DND-41 (cell line): ENCODE results near the gene S100A14.

Experiments used
- ATAC-seq: fragments of 200-7000 bp; cut with Tn5 transposase; 3 replicates; pipeline ENCODE4 v1.9.1; 2021; ENCODE audit warnings: low read depth; ENCODE audit not compliant: insufficient read depth
- DNase-seq: peaks from one replicate; pipeline ENCODE4 v3.0.0-alpha.2; 2020
- H2AFZ ChIP-seq: 2 replicates; pipeline ENCODE4 v1.6.0; 2012; ENCODE audit warnings: low read depth, low read length
- H3K27ac ChIP-seq: 2 replicates; pipeline ENCODE4 v1.5.1; 2012; ENCODE audit warnings: low read length, inconsistent platforms
- H3K27me3 ChIP-seq: fragments of 200-600 bp; sonication (generic); 2 replicates; pipeline ENCODE4 v1.6.0; 2012; ENCODE audit warnings: low read length, mild to moderate bottlenecking, inconsistent platforms; ENCODE audit not compliant: insufficient read depth, poor library complexity
- H3K36me3 ChIP-seq: 2 replicates; pipeline ENCODE4 v1.5.1; 2012; ENCODE audit warnings: low read length, inconsistent platforms; ENCODE audit not compliant: insufficient read depth
- H3K4me1 ChIP-seq: 2 replicates; pipeline ENCODE4 v1.5.1; 2012; ENCODE audit warnings: mild to moderate bottlenecking, low read length; ENCODE audit not compliant: insufficient read depth
- H3K4me2 ChIP-seq: 2 replicates; pipeline ENCODE4 v1.6.0; 2012; ENCODE audit warnings: mild to moderate bottlenecking, moderate library complexity, low read length, inconsistent platforms; ENCODE audit not compliant: insufficient read depth
- H3K4me3 ChIP-seq, 2 experiments: fragments of 200-600 bp in 1 of 2; shearing (Covaris generic) in 1 of 2; 2 replicates each; pipeline ENCODE4 v1.5.1; 2012 to 2016; ENCODE audit warnings: inconsistent platforms in 2 of 2, low read length in 2 of 2, mild to moderate bottlenecking in 2 of 2, low read depth in 1 of 2, moderate library complexity in 1 of 2
- H3K79me2 ChIP-seq: 2 replicates; pipeline ENCODE4 v1.6.0; 2012; ENCODE audit warnings: low read length, inconsistent platforms; ENCODE audit not compliant: insufficient read depth
- H3K9ac ChIP-seq: 2 replicates; pipeline ENCODE4 v1.6.0; 2012; ENCODE audit warnings: low read depth, mild to moderate bottlenecking, inconsistent platforms, low read length, moderate library complexity
- H3K9me3 ChIP-seq: 2 replicates; pipeline ENCODE4 v1.5.1; 2012; ENCODE audit warnings: low read length, moderate library complexity, mild to moderate bottlenecking, inconsistent platforms; ENCODE audit not compliant: insufficient read depth, severe bottlenecking
- H4K20me1 ChIP-seq: 2 replicates; pipeline ENCODE4 v1.6.0; 2012; ENCODE audit warnings: low read length; ENCODE audit not compliant: insufficient read depth
- EZH2 ChIP-seq: IDR thresholded peaks from 3 replicates; pipeline ENCODE4 v1.6.1; 2012; ENCODE audit warnings: borderline replicate concordance, low read depth, mild to moderate bottlenecking, moderate library complexity, low read length, inconsistent platforms; ENCODE audit not compliant: severe bottlenecking
- TF ChIP-seq, protein P1 (sequence below): IDR thresholded peaks from 2 replicates; pipeline ENCODE4 v1.5.1; 2012; ENCODE audit warnings: borderline replicate concordance, low read length, moderate library complexity, mild to moderate bottlenecking; ENCODE audit not compliant: poor library complexity, severe bottlenecking; ENCODE audit errors: extremely low read depth

The S100A14 gene

DNA sequence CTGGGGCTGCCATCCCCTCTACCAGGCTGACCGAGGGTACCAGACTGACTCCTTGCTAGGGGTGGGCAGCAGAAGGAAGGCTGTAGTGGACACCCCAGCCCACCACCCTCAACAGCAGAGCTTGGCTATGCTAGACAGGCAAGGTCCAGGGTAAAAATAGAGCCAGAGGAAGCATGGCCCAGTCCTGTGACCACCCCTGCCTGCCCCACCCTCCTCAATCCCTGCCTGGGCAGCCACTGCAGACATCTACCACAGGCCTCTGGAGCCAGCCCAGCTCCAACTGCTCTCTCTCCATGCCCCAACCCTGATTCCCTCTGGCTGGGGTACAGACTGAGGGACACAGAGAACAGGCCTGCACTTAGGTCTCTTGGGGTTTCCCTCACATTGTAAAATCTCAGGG lies 13.8 kb upstream of the S100A14 start:
- Histone ChIP-seq H3K9me3 (no peaks in the 10 kb centered on the region), H3K27me3 (no peaks in the 10 kb centered on the region), H3K9ac (no peak overlapping the region), H3K27ac (no peak overlapping the region), H3K79me2 (peaks cover 11% of the 10 kb centered on the region), H2AFZ (no peak overlapping the region), H4K20me1 (no peaks in the 10 kb centered on the region), H3K36me3 (no peaks in the 10 kb centered on the region; the same call in 1 of the 2 replicates), H3K4me2 (no peak overlapping the region), H3K4me3 (no peak overlapping the region), H3K4me1 (peaks cover 8% of the 10 kb centered on the region)
- ATAC-seq (no peak), DNase-seq (no peak)
- TF ChIP-seq, protein P1, sequence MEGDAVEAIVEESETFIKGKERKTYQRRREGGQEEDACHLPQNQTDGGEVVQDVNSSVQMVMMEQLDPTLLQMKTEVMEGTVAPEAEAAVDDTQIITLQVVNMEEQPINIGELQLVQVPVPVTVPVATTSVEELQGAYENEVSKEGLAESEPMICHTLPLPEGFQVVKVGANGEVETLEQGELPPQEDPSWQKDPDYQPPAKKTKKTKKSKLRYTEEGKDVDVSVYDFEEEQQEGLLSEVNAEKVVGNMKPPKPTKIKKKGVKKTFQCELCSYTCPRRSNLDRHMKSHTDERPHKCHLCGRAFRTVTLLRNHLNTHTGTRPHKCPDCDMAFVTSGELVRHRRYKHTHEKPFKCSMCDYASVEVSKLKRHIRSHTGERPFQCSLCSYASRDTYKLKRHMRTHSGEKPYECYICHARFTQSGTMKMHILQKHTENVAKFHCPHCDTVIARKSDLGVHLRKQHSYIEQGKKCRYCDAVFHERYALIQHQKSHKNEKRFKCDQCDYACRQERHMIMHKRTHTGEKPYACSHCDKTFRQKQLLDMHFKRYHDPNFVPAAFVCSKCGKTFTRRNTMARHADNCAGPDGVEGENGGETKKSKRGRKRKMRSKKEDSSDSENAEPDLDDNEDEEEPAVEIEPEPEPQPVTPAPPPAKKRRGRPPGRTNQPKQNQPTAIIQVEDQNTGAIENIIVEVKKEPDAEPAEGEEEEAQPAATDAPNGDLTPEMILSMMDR: no peak
- TF ChIP-seq EZH2: no peak

DNA sequence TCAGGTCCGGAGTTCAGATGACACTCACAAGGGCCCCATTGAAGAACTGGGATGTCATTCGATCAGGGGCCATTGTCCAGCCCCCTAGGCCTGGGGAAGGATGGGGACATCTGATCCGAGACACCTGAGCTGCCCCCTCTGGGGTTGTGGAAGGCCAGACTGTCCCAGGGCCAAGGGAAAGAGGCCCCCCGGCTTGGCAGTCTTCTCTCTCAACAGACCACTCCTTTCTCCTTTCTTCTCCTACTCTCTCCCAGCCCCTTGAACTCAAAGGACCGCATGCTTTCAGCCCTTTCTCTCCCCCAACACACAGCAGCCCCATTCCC lies 13.2 kb upstream of the S100A14 start:
- ATAC-seq: no peak
- H3K9ac ChIP-seq: no peak overlapping the region

DNA sequence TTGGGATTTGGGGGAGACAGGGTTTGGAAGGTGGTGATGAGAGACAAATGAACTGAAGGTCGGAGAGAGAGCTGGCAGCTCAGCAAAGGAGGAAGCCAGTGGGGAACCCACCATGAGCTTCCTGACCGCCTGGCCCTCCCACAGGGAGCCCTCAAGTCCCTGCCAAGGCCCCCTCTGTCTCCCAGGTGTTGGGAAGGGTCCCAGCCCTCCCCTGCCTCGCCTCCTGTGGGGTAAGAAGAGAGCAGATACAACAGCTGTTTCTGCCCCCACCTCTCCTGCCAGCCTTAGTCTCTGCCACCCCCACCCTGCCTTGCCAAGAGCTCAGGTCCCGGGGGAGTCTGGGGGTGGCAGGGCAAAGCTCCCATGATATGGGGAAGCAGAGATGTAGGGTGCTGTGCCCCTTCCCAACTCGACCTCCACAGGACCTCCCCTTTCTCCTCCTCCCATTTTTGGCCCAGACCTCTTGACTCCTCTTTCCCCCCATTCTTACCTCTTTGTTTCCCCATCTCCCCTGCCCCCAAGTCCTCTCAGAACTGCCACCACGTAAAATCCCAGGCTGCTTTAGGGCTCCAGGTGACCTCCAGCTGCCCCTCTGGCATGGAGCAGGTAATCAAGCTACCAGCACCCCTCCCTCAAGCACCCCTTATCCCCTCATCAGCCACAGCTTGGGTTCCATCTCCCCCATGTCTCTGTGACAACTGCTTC lies 12.7 kb upstream of the S100A14 start:
- Histone ChIP-seq H3K9me3 (no peaks in the 10 kb centered on the region), H3K4me1 (peaks cover 6% of the 10 kb centered on the region), H3K4me3 (no peak overlapping the region), H3K27ac (no peak overlapping the region), H3K9ac (no peak overlapping the region), H3K79me2 (no peaks in the 10 kb centered on the region), H4K20me1 (no peaks in the 10 kb centered on the region), H2AFZ (no peak overlapping the region), H3K27me3 (no peaks in the 10 kb centered on the region), H3K36me3 (no peaks in the 10 kb centered on the region), H3K4me2 (no peak overlapping the region)
- TF ChIP-seq, protein P1: no peak
- no peak for TF ChIP-seq EZH2
- ATAC-seq: no peak
- DNase-seq: no peak

More for the DNA sequence above, 13.2 kb upstream of the S100A14 start:
- TF ChIP-seq, protein P1: no peak
- no peak for TF ChIP-seq EZH2
- no peak for DNase-seq
- Histone ChIP-seq H4K20me1 (no peaks in the 10 kb centered on the region), H3K4me1 (peaks cover 6% of the 10 kb centered on the region), H3K36me3 (no peaks in the 10 kb centered on the region; the same call in 1 of the 2 replicates), H3K27ac (no peak overlapping the region), H3K4me2 (no peak overlapping the region), H3K79me2 (peaks cover 4% of the 10 kb centered on the region), H2AFZ (no peak overlapping the region), H3K9me3 (no peaks in the 10 kb centered on the region), H3K27me3 (no peaks in the 10 kb centered on the region), H3K4me3 (no peak overlapping the region)
